GM23338 (cell line): Measurements from ENCODE around the gene KRTAP5-10. TPM values are rescaled to one million over a fixed set of nuclear protein-coding genes. Genes with fewer than 3 reads are reported as not detected.

Experiments used
- ATAC-seq: fragments of 200-7000 bp; cut with Tn5 transposase; 3 replicates; pipeline ENCODE4 v1.9.1; 2020
- DNase-seq: peaks from one replicate; pipeline ENCODE4 v3.0.0-alpha.2; 2015; ENCODE audit warnings: low spot score
- H2AFZ ChIP-seq: fragments of 200-600 bp; sonication (generic); 2 replicates; pipeline ENCODE4 v1.8.0; 2016; ENCODE audit warnings: antibody characterized with exemption, mild to moderate bottlenecking, moderate library complexity
- H3F3A ChIP-seq: fragments of 200-600 bp; sonication (generic); replicated peaks from 2 replicates; pipeline ENCODE4 v1.8.0; 2017; ENCODE audit warnings: antibody characterized with exemption, mixed run types, low read depth
- H3K27ac ChIP-seq: fragments of 200-600 bp; sonication (generic); 2 replicates; pipeline ENCODE4 v1.6.1; 2016; ENCODE audit warnings: low read depth
- H3K27me3 ChIP-seq: fragments of 200-600 bp; sonication (generic); 2 replicates; pipeline ENCODE4 v1.8.0; 2016; ENCODE audit warnings: mild to moderate bottlenecking, mixed run types, moderate library complexity; ENCODE audit not compliant: insufficient read depth
- H3K36me3 ChIP-seq: fragments of 200-600 bp; sonication (generic); 2 replicates; pipeline ENCODE4 v1.8.0; 2016; ENCODE audit warnings: mild to moderate bottlenecking; ENCODE audit not compliant: insufficient read depth
- H3K4me1 ChIP-seq: fragments of 200-600 bp; sonication (generic); 2 replicates; pipeline ENCODE4 v1.8.0; 2016; ENCODE audit warnings: mild to moderate bottlenecking, moderate library complexity; ENCODE audit not compliant: insufficient read depth
- H3K4me2 ChIP-seq: fragments of 200-600 bp; sonication (generic); 2 replicates; pipeline ENCODE4 v1.7.1; 2017; ENCODE audit warnings: mixed run types
- H3K4me3 ChIP-seq: fragments of 200-600 bp; sonication (generic); 2 replicates; pipeline ENCODE4 v1.6.1; 2016; ENCODE audit warnings: mixed run types
- H3K79me2 ChIP-seq: fragments of 200-600 bp; sonication (generic); replicated peaks from 2 replicates; pipeline ENCODE4 v1.8.0; 2017; ENCODE audit warnings: mild to moderate bottlenecking; ENCODE audit not compliant: insufficient read depth
- H3K9me2 ChIP-seq: fragments of 200-600 bp; sonication (generic); 2 replicates; pipeline ENCODE4 v1.8.0; 2017; ENCODE audit not compliant: insufficient read depth
- H4K20me1 ChIP-seq: fragments of 200-600 bp; sonication (generic); replicated peaks from 2 replicates; pipeline ENCODE4 v1.8.0; 2017; ENCODE audit warnings: mild to moderate bottlenecking; ENCODE audit not compliant: insufficient read depth
- H3K27ac Mint-ChIP-seq: 2 replicates; pipeline ENCODE4 v1.8.0; 2020; ENCODE audit warnings: inconsistent platforms, mild to moderate bottlenecking, moderate library complexity, mixed read lengths
- H3K27me3 Mint-ChIP-seq: 3 replicates; pipeline ENCODE4 v1.8.0; 2022; ENCODE audit warnings: low read depth, mild to moderate bottlenecking, moderate library complexity, mixed read lengths, inconsistent platforms; ENCODE audit not compliant: insufficient read depth, poor library complexity
- H3K36me3 Mint-ChIP-seq: 3 replicates; pipeline ENCODE4 v1.8.0; 2021; ENCODE audit warnings: low read depth, mild to moderate bottlenecking, inconsistent platforms, moderate library complexity, mixed read lengths
- H3K4me1 Mint-ChIP-seq: 3 replicates; pipeline ENCODE4 v1.8.0; 2020; ENCODE audit warnings: mild to moderate bottlenecking, inconsistent platforms, mixed read lengths
- H3K4me3 Mint-ChIP-seq: 3 replicates; pipeline ENCODE4 v1.8.0; 2021; ENCODE audit warnings: moderate library complexity, mild to moderate bottlenecking, inconsistent platforms, mixed read lengths
- H3K9me3 Mint-ChIP-seq: 3 replicates; pipeline ENCODE4 v1.8.0; 2020; ENCODE audit warnings: moderate library complexity, mild to moderate bottlenecking, inconsistent platforms, mixed read lengths
- CREB1 ChIP-seq: fragments of 250-450 bp; sonication (Bioruptor Pico); IDR thresholded peaks from 2 replicates; pipeline ENCODE4 v1.5.0; 2020; ENCODE audit warnings: low read depth, mild to moderate bottlenecking, moderate library complexity
- EZH2 ChIP-seq: fragments of 200-600 bp; sonication (generic); IDR thresholded peaks from one replicate; pipeline ENCODE4 v1.8.0; 2017; ENCODE audit warnings: antibody characterized with exemption, mild to moderate bottlenecking, low read depth; ENCODE audit not compliant: unreplicated experiment
- EZH2phosphoT487 ChIP-seq: fragments of 200-600 bp; sonication (generic); IDR thresholded peaks from one replicate; pipeline ENCODE4 v1.8.1; 2018; ENCODE audit warnings: antibody characterized with exemption; ENCODE audit not compliant: unreplicated experiment
- JUNB ChIP-seq: IDR thresholded peaks from one replicate; pipeline ENCODE4 v1.6.1; 2016; ENCODE audit warnings: antibody characterized with exemption; ENCODE audit not compliant: unreplicated experiment
- NANOG ChIP-seq: IDR thresholded peaks from 2 replicates; pipeline ENCODE4 v1.6.1; 2016; ENCODE audit warnings: antibody characterized with exemption, borderline replicate concordance
- POLR2AphosphoS5 ChIP-seq: IDR thresholded peaks from 2 replicates; pipeline ENCODE4 v1.6.1; 2016; ENCODE audit warnings: antibody characterized with exemption, low read depth
- REST ChIP-seq: IDR thresholded peaks from one replicate; pipeline ENCODE4 v1.6.1; 2018; ENCODE audit warnings: antibody characterized with exemption; ENCODE audit not compliant: unreplicated experiment
- STAT1 ChIP-seq: IDR thresholded peaks from one replicate; pipeline ENCODE4 v1.6.1; 2016; ENCODE audit warnings: antibody characterized with exemption; ENCODE audit not compliant: unreplicated experiment
- ZNF331 ChIP-seq: fragments of 250-450 bp; sonication (Bioruptor Pico); IDR thresholded peaks from 2 replicates; pipeline ENCODE4 v1.5.0; 2020; ENCODE audit warnings: low read depth, mild to moderate bottlenecking, moderate library complexity
- polyA plus RNA-seq: library from polyadenylated mRNA; unstranded; fragments of >200 nt; fragmentation: Nextera tagmentation; extraction: Ambion mirVana; gene quantifications from 2 replicates; pipeline ENCODE4 v1.2.1, GENCODE V29; 2016
- total RNA-seq: library from RNA; depleted of rRNA; stranded (reverse); fragments of >200 nt; shearing (Covaris generic); gene quantifications from 2 replicates; pipeline ENCODE4 v1.2.3, GENCODE V29; 2014
- TF ChIP-seq, protein P1 (sequence below): IDR thresholded peaks from 2 replicates; pipeline ENCODE4 v1.6.1; 2016; ENCODE audit warnings: antibody characterized with exemption

KRTAP5-10 gene
- total and polyA plus RNA-seq, 2 experiments from 2014 or later, result not detected

DNA sequence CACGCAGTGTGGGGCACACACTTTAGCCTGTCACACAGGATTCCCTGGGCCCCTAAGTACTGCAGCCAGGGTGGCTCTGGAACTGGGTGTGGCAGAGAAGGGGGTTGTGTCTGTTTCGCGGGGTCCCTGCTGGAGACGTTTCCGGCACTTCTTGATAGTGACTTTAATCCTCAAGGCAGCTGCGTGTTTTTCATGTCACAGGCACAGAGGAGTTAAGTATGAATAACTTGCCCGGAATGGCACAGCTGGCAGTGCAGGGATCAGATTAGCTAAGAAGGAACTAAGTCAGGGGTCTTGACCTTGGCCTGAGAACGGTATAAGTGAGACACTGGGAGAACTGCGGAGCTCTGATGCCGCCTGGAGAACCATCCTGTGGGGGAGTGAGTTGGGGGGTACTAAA, 45.8 kb upstream of the KRTAP5-10 start (continued):
- TF ChIP-seq REST, result no peak
- TF ChIP-seq, protein P1, sequence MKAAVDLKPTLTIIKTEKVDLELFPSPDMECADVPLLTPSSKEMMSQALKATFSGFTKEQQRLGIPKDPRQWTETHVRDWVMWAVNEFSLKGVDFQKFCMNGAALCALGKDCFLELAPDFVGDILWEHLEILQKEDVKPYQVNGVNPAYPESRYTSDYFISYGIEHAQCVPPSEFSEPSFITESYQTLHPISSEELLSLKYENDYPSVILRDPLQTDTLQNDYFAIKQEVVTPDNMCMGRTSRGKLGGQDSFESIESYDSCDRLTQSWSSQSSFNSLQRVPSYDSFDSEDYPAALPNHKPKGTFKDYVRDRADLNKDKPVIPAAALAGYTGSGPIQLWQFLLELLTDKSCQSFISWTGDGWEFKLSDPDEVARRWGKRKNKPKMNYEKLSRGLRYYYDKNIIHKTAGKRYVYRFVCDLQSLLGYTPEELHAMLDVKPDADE, result no peak
- TF ChIP-seq CREB1 (CRISPR knock-in tag), result no peak
- TF ChIP-seq POLR2AphosphoS5, result no peak
- TF ChIP-seq EZH2phosphoT487, result no peak
- TF ChIP-seq NANOG, result no peak
- TF ChIP-seq STAT1, result no peak
- no peak for TF ChIP-seq JUNB
- TF ChIP-seq ZNF331 (CRISPR knock-in tag), result no peak
- TF ChIP-seq EZH2, result no peak

DNA sequence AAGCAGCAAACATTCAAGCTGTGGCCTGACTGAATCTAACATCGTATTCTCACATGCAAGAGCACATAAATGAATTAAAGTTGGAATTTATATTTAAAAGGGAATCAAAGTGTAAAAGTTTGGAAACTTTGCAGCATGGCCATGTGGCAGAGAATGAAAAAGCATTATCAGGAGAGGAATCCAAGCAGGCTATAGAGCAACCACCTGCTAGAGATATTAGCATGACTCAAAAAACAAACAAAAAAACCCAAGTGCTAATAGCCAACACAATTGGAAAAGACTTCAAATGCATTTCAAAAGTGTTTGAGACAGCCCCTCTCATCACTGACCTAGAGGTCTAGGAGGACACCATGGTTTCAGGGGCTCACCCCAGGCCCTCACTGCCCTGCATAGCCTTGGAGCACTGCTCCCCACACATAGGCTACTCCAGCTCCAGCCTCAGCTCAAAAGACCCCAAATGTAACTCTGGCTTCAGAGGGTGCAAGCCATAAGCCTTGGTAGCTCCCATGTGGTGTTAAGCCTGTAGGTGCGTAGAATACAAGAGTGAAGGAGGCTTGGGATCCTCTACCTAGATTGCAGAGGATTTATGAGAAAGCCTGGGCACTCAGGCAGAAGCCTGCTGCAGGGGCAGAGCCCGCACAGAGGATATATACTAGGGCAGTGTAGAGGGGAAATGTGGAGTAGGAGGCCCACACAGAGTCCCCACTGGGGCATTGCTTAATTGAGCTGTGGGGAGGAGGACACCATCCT, 40.0 kb upstream of the KRTAP5-10 start:
- no peaks in the 10 kb centered on the region for H3K4me1 ChIP-seq

More for the DNA sequence above, 40.0 kb upstream of the KRTAP5-10 start:
- no peak overlapping the region for H3K4me3 Mint-ChIP-seq
- Histone ChIP-seq H3F3A (no peaks in the 10 kb centered on the region), H3K9me2 (0 out of 2 replicates have a peak, but pooled peaks cover 6% of the 10 kb centered on the region), H3K79me2 (no peaks in the 10 kb centered on the region), H3K27ac (no peak overlapping the region), H3K27me3 (no peaks in the 10 kb centered on the region), H2AFZ (no peak overlapping the region), H3K36me3 (no peaks in the 10 kb centered on the region), H4K20me1 (no peaks in the 10 kb centered on the region), H3K4me3 (no peak overlapping the region), H3K4me2 (no peak overlapping the region)
- ATAC-seq (no peak), DNase-seq (no peak)
- H3K9me3 Mint-ChIP-seq, result no peaks in the 10 kb centered on the region; the same call in 2 of the 3 replicates
- H3K36me3 Mint-ChIP-seq, result no peaks in the 10 kb centered on the region
- H3K4me1 Mint-ChIP-seq, result peaks cover 2% of the 10 kb centered on the region; the same call in 1 of the 3 replicates
- no peak overlapping the region for H3K27ac Mint-ChIP-seq
- H3K27me3 Mint-ChIP-seq, result peaks cover 2% of the 10 kb centered on the region
- TF ChIP-seq CREB1 (CRISPR knock-in tag) (no peak), EZH2 (no peak)
